HG03460 (cell line): ENCODE measurements around the gene RAB37.
A peak's percentile ranks its signal among the peaks of the same experiment; 100 is the strongest.

Source experiments
- ATAC-seq: cut with Tn5 transposase; IDR thresholded peaks from one replicate; pipeline ENCODE4 v1.9.1; 2021; ENCODE audit not compliant: unreplicated experiment

The RAB37 gene

DNA sequence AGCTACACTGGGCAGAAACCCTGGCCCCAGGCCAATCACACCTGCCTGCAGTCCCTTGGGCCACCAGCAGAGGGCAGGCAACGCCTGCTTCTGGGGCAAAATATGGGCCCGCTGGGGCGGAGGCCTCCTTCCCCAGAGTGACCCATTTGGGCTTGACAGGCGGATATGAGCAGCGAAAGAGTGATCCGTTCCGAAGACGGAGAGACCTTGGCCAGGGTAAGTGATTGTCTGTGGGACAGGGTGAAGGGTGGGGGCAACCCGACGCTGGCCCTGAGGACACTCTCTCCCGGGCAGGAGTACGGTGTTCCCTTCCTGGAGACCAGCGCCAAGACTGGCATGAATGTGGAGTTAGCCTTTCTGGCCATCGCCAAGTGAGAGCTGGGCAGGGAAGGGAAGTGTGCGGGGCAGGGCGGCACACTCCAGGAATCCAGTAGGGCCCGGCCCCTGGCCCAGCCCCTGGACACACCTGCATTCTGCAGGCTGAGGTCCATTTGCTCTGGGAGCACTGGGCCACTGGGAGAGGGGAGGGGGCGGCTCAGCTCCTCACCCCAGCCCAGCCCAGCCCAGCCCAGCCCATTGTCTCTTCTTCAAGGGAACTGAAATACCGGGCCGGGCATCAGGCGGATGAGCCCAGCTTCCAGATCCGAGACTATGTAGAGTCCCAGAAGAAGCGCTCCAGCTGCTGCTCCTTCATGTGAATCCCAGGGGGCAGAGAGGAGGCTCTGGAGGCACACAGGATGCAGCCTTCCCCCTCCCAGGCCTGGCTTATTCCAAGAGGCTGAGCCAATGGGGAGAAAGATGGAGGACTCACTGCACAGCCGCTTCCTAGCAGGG, 7.9 kb downstream of the RAB37 start:
- ATAC-seq: no peak

DNA sequence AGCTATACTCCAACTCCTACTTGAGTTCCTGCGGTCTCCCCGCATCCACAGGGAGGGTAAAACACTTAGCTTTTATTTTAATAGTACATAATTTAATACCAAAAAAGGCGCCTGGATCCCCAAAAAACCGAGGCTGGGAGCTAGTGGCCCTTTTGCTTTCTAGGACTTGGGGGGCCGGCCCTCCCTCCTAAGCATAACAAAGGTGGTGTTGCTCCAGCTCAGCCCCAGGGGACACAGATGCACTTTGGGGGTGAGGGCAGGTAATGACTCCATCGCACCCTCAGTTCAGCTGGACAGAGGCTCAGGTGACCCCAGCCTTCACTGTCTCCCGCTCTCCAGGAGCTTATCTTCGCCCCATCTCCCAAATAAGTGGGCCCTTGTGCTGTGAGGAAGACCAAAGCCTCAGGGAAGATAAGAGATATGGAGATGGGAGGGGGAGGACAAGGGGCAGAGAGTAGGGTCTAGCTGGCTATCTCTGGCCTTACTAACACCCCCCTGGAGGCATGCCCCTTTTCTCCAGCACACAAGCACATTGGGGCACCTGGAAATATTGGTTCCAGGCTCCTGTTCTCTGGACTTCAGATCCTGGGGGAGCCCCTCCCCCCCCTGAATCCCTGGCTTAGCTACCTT, 8.6 kb downstream of the RAB37 start:
- ATAC-seq: no peak

DNA sequence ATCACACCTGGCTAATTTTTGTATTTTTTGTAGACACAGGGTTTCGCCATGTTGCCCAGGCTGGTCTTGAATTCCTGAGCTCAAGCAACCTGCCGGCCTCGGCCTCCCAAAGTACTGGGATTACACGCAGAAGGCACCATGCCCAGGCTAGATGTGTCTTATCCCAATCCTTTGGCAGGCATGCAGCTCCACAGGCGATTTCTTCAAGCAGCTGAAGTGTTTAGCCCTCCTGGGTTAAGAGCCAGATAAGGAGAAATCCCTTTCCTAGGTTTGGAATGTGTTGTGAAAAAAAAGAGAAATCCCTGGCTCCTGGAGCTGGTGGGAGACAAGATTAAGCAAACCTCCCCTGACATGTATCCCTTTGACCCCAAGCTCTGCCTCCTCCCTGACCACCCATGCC, 9.3 kb downstream of the RAB37 start:
- no peak for ATAC-seq

DNA sequence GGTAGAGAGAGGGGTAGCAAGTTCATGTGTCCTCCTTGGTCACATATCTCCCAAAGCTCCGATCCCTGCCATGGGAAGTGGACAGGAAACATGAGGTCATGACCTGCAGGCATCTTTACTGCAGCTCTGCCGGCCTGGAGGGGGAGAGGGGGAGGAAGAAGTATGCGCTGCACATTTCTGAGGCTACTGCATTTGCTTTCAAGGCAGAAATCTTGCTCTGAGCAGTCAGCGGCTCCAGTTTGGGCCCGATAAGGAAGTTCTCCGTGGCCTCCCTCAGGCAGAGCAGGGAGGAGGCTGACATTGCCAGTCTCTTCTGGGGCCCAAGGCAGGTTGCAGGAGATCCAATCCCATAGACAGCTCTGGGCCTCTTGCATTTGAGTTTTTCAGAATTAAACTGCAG, 9.9 kb downstream of the RAB37 start:
- no peak for ATAC-seq

DNA sequence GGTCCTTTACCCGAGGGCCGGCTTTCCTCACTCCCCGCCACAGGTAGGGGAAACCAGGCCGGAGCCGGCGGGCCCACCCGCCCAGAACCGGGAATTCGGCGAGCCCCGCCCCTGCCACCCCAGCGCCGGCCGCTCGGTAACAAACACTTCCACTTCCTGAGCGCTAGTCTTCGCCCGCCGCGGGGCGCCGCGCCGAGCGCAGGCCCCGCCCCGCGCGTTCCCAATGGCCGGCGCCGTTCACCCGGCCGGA, 11.1 kb downstream of the RAB37 start:
- ATAC-seq: no peak

DNA sequence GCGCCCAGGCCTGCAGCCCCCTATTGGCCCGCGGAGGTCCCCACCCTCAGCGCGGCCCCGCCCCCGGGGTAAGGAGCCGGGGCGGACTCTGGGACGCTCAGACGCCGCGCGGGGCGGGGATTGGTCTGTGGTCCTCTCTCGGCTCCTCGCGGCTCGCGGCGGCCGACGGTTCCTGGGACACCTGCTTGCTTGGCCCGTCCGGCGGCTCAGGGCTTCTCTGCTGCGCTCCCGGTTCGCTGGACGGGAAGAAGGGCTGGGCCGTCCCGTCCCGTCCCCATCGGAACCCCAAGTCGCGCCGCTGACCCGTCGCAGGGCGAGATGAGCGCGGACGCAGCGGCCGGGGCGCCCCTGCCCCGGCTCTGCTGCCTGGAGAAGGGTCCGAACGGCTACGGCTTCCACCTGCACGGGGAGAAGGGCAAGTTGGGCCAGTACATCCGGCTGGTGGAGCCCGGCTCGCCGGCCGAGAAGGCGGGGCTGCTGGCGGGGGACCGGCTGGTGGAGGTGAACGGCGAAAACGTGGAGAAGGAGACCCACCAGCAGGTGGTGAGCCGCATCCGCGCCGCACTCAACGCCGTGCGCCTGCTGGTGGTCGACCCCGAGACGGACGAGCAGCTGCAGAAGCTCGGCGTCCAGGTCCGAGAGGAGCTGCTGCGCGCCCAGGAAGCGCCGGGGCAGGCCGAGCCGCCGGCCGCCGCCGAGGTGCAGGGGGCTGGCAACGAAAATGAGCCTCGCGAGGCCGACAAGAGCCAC, 11.6 kb downstream of the RAB37 start, which contains the start of gene NHERF1:
Gene NHERF1, plus strand, starts transcription at position 100 of the 750 bp plus-strand sequence. Its CDS starts 219 bp downstream, at position 319.
- peak; percentile 89 for ATAC-seq

GRCh38 chr17:74749279-74750038, 12.4 kb downstream of the RAB37 start:
- peak; percentile 19 for ATAC-seq

GRCh38 chr17:74750039-74750326, 12.9 kb downstream of the RAB37 start:
- ATAC-seq: no peak

- no peak for ATAC-seq
These were observed 13.4 kb downstream of the RAB37 start for GRCh38 chr17:74750327-74751069.

GRCh38 chr17:74752415-74752814, 15.4 kb downstream of the RAB37 start:
- no peak for ATAC-seq

- ATAC-seq: no peak
These were observed 15.9 kb downstream of the RAB37 start for GRCh38 chr17:74752822-74753401.

DNA sequence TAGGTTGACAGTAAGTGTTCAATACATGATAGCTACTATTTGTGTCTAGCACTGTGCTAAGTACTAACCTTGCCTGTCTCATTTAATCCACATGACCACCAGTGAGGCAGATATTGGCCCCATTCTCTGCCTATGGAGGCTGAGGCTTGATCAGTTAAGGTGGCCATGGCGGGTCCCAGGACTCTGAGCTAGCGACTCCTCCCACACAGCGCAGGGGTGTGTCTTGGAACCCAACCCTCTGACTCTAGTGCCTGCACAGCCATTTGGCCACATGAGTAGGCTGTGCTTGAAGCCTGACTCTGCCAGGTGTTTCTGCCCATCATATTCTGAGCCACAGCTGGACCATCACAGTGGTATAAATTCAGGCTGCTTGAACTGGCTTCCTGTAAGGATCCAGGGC, 17.8 kb downstream of the RAB37 start:
- no peak for ATAC-seq

GRCh38 chr17:74755533-74755932, 18.5 kb downstream of the RAB37 start:
- no peak for ATAC-seq

DNA sequence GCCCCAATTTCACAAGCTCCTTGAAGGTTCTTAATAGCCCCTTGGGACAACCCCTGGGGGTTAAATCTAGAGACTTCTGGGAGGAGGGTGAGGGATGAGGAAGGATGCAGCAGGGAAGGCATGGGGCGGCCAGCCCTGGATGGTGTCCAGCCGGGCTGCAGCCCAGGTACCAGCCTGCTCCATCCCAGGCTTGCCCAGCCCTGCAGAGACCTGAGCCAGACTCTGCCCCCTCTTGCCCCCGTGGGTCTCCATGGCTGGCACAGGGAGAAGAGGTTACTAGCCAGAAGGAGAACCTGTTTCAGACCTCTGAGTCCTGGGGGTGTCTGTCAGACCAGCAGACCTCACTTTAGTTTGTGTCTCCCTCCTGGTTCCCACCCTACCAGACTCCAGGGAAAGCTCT, 19.8 kb downstream of the RAB37 start:
- no peak for ATAC-seq

DNA sequence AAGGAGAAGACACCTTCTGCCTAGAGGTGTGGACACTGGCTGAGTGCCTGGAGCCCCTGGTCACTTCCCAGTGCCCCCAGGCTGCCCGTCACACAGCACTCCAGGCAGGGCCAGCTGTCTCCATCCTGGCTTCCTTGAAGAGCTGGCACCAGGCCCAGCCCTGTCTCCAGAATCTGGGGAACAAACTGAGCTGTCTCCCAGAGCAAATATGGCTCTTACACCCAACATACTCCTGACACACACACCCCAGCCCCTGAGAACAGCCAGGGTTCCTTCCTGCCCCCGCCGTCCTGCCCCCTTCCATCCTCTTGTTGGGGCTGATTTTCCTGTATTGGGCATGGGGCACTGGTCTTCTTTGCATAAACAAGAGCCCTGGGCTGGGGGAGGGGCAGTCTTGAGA, 20.4 kb downstream of the RAB37 start:
- no peak for ATAC-seq

- no peak for ATAC-seq
These were observed 21.1 kb downstream of the RAB37 start for GRCh38 chr17:74757931-74758847.

GRCh38 chr17:74758848-74759168, 21.8 kb downstream of the RAB37 start:
- no peak for ATAC-seq

DNA sequence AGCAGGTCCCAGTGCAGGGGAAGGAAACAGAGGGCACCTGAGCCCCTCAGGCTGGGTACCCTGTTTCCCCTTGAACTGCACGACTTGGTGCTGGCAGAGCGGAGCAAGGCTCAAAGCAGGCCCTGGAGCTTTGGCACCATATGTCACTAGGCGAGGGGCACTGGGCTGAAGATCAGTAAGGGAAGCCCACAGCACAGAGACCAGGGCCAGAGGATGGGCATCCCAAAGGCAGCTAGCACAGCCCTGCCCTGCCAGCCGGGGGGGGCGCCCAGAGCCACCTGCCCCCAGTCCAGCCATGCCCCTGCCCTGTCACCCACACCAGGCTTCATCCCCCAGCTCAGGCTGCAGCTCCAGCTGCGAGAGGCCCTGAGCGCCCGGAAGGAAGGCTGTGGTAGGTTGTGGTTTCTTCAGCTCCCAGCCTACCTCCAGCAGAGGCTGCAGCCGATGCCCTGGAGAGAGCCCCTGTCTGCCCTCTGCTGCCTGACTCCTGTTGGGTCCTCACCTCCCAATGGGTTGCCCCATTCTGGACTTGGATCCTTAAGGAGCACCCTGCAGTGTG, 22.3 kb downstream of the RAB37 start:
- peak; percentile 60 for ATAC-seq

GRCh38 chr17:74759941-74760340, 22.9 kb downstream of the RAB37 start:
- ATAC-seq: no peak
